Brain microvascular endothelial cell (primary cell): ENCODE results near the gene TEAD2.

Experiments used
- DNase-seq: peaks from one replicate; pipeline ENCODE4 v3.0.0-alpha.2; 2020
- H3K27ac ChIP-seq: fragments of 250-450 bp; sonication (Bioruptor Pico); 2 replicates; pipeline ENCODE4 v1.5.1; 2020; ENCODE audit warnings: mild to moderate bottlenecking, moderate library complexity
- H3K27me3 ChIP-seq: fragments of 250-450 bp; sonication (Bioruptor Pico); replicated peaks from 2 replicates; pipeline ENCODE4 v1.5.1; 2020; ENCODE audit warnings: mild to moderate bottlenecking
- H3K36me3 ChIP-seq: fragments of 250-450 bp; sonication (Bioruptor Pico); replicated peaks from 2 replicates; pipeline ENCODE4 v1.5.1; 2020; ENCODE audit warnings: mild to moderate bottlenecking
- H3K4me3 ChIP-seq: 2 replicates; pipeline ENCODE4 v1.5.1; 2011; ENCODE audit warnings: low read depth, mild to moderate bottlenecking, control low read depth, low read length, moderate library complexity
- CTCF ChIP-seq: IDR thresholded peaks from 2 replicates; pipeline ENCODE4 v1.5.1; 2011; ENCODE audit warnings: low read depth, mild to moderate bottlenecking, moderate library complexity, low read length, control low read depth, inconsistent platforms; ENCODE audit errors: missing control alignments
- in situ Hi-C: cut with HindIII; loops from 2 replicates; pipeline ENCODE4 v1.10.0; 2017; ENCODE audit warnings: low sequenced_read_pairs, low pct_ligation_motif_present

The TEAD2 gene

GRCh38 chr19:49396738-49397505 lies 34.7 kb upstream of the TEAD2 start:
- H3K27ac ChIP-seq = no peak overlapping the region
- H3K27me3 ChIP-seq = peaks cover 7% of the 10 kb centered on the region
- no peaks in the 10 kb centered on the region for H3K36me3 ChIP-seq
- no peak for TF ChIP-seq CTCF
- in situ Hi-C loops = no loop called here
- DNase-seq = no peak
- no peak overlapping the region for H3K4me3 ChIP-seq

GRCh38 chr19:49395581-49396407 lies 33.6 kb upstream of the TEAD2 start:
- Histone ChIP-seq H3K27ac (no peak overlapping the region), H3K4me3 (no peak overlapping the region), H3K27me3 (peaks cover 7% of the 10 kb centered on the region), H3K36me3 (no peaks in the 10 kb centered on the region)
- no peak for TF ChIP-seq CTCF
- in situ Hi-C loops = no loop called here
- no peak for DNase-seq

- no peak for TF ChIP-seq CTCF
- DNase-seq = no peak
- Histone ChIP-seq H3K27me3 (peaks cover 7% of the 10 kb centered on the region), H3K4me3 (no peak overlapping the region), H3K36me3 (no peaks in the 10 kb centered on the region), H3K27ac (no peak overlapping the region)
- in situ Hi-C loops = no loop called here
Observed at GRCh38 chr19:49393881-49394280, 31.7 kb upstream of the TEAD2 start.

GRCh38 chr19:49391581-49392399 lies 29.6 kb upstream of the TEAD2 start:
- peak; percentile 93 for TF ChIP-seq CTCF
- Histone ChIP-seq H3K36me3 (no peaks in the 10 kb centered on the region), H3K27ac (no peak overlapping the region), H3K4me3 (no peak overlapping the region), H3K27me3 (peaks cover 7% of the 10 kb centered on the region)
- DNase-seq = peak; percentile 38
- in situ Hi-C loops = no loop called here

GRCh38 chr19:49390929-49391359 lies 28.7 kb upstream of the TEAD2 start:
- in situ Hi-C loops = no loop called here
- Histone ChIP-seq H3K27me3 (peaks cover 7% of the 10 kb centered on the region), H3K4me3 (no peak overlapping the region), H3K36me3 (no peaks in the 10 kb centered on the region), H3K27ac (no peak overlapping the region)
- DNase-seq = no peak
- no peak for TF ChIP-seq CTCF
